IPS-20b (cell line): ENCODE measurements around the gene POLR1G.
"Not testable (repeated sequence)": the region's sequence is repeated elsewhere in the genome, so short reads cannot be mapped to it uniquely, and the experiment has no call there.

ENCODE experiments used
- H3K27ac ChIP-seq: one replicate; pipeline ENCODE4 v1.5.1; 2013; ENCODE audit warnings: low read length
- H3K27me3 ChIP-seq: 2 replicates; pipeline ENCODE4 v1.6.1; 2013; ENCODE audit warnings: mild to moderate bottlenecking, low read length, inconsistent platforms; ENCODE audit not compliant: insufficient read depth
- H3K36me3 ChIP-seq: 2 replicates; pipeline ENCODE4 v1.6.1; 2013; ENCODE audit warnings: low read depth, mild to moderate bottlenecking, inconsistent platforms, low read length, moderate library complexity; ENCODE audit not compliant: insufficient read depth
- H3K4me1 ChIP-seq: 2 replicates; pipeline ENCODE4 v1.6.1; 2013; ENCODE audit warnings: mild to moderate bottlenecking, control low read depth, inconsistent platforms, low read length, moderate library complexity; ENCODE audit not compliant: insufficient read depth
- H3K4me3 ChIP-seq: 2 replicates; pipeline ENCODE4 v1.5.1; 2013; ENCODE audit warnings: mild to moderate bottlenecking, low read length, inconsistent platforms
- H3K9ac ChIP-seq: 2 replicates; pipeline ENCODE4 v1.6.1; 2013; ENCODE audit warnings: low read depth, mild to moderate bottlenecking, inconsistent platforms, low read length, moderate library complexity
- H3K9me3 ChIP-seq: 2 replicates; pipeline ENCODE4 v1.6.1; 2013; ENCODE audit warnings: mild to moderate bottlenecking, low read depth, low read length, inconsistent platforms; ENCODE audit not compliant: insufficient read depth

POLR1G gene

GRCh38 chr19:45410330-45410729, 3.9 kb downstream of the POLR1G start:
- not testable (repeated sequence) for H3K27me3 ChIP-seq, H3K27ac ChIP-seq, H3K4me3 ChIP-seq, H3K9me3 ChIP-seq, H3K9ac ChIP-seq, H3K4me1 ChIP-seq
- peaks cover 47% of the 10 kb centered on the region for H3K36me3 ChIP-seq

GRCh38 chr19:45413497-45413896, 7.1 kb downstream of the POLR1G start:
- Histone ChIP-seq H3K27me3 (no peaks in the 10 kb centered on the region), H3K9ac (no peak overlapping the region), H3K4me1 (no peaks in the 10 kb centered on the region), H3K9me3 (no peaks in the 10 kb centered on the region), H3K36me3 (peaks cover 57% of the 10 kb centered on the region), H3K27ac (no peak overlapping the region), H3K4me3 (no peak overlapping the region)

- Histone ChIP-seq H3K9ac (no peak overlapping the region), H3K27me3 (no peaks in the 10 kb centered on the region), H3K36me3 (peaks cover 50% of the 10 kb centered on the region), H3K4me3 (no peak overlapping the region), H3K9me3 (no peaks in the 10 kb centered on the region), H3K4me1 (no peaks in the 10 kb centered on the region), H3K27ac (no peak overlapping the region)
These were observed 8.0 kb downstream of the POLR1G start for GRCh38 chr19:45414468-45414867.

- Histone ChIP-seq H3K4me1 (no peaks in the 10 kb centered on the region), H3K27me3 (no peaks in the 10 kb centered on the region), H3K9ac (no peak overlapping the region), H3K9me3 (no peaks in the 10 kb centered on the region), H3K4me3 (no peak overlapping the region), H3K36me3 (peaks cover 45% of the 10 kb centered on the region), H3K27ac (no peak overlapping the region)
These were observed 10.7 kb downstream of the POLR1G start for GRCh38 chr19:45417151-45417550.

- Histone ChIP-seq H3K9me3 (no peaks in the 10 kb centered on the region), H3K4me3 (no peak overlapping the region), H3K27ac (no peak overlapping the region), H3K36me3 (peaks cover 31% of the 10 kb centered on the region), H3K27me3 (no peaks in the 10 kb centered on the region), H3K9ac (no peak overlapping the region), H3K4me1 (no peaks in the 10 kb centered on the region)
These were observed 12.4 kb downstream of the POLR1G start for GRCh38 chr19:45418802-45419201.

GRCh38 chr19:45419396-45419795, 13.0 kb downstream of the POLR1G start:
- no peak overlapping the region for H3K4me3 ChIP-seq
- no peaks in the 10 kb centered on the region for H3K9me3 ChIP-seq
- no peaks in the 10 kb centered on the region for H3K27me3 ChIP-seq
- H3K27ac ChIP-seq: no peak overlapping the region
- peaks cover 26% of the 10 kb centered on the region for H3K36me3 ChIP-seq
- no peaks in the 10 kb centered on the region; the same call in 1 of the 2 replicates for H3K4me1 ChIP-seq
- no peak overlapping the region for H3K9ac ChIP-seq

- Histone ChIP-seq H3K27me3 (no peaks in the 10 kb centered on the region), H3K4me1 (no peaks in the 10 kb centered on the region; the same call in 1 of the 2 replicates), H3K4me3 (no peak overlapping the region), H3K36me3 (peaks cover 21% of the 10 kb centered on the region), H3K9me3 (no peaks in the 10 kb centered on the region), H3K9ac (no peak overlapping the region), H3K27ac (no peak overlapping the region)
These were observed 13.5 kb downstream of the POLR1G start for GRCh38 chr19:45419895-45420294.

- no peaks in the 10 kb centered on the region; the same call in 1 of the 2 replicates for H3K4me1 ChIP-seq
- no peak overlapping the region for H3K27ac ChIP-seq
- no peak overlapping the region for H3K9ac ChIP-seq
- H3K36me3 ChIP-seq: peaks cover 21% of the 10 kb centered on the region
- H3K27me3 ChIP-seq: no peaks in the 10 kb centered on the region
- no peak overlapping the region for H3K4me3 ChIP-seq
- H3K9me3 ChIP-seq: no peaks in the 10 kb centered on the region
These were observed 13.9 kb downstream of the POLR1G start for GRCh38 chr19:45420356-45420755.

- Histone ChIP-seq H3K27me3 (no peaks in the 10 kb centered on the region), H3K9ac (no peak overlapping the region), H3K36me3 (peaks cover 18% of the 10 kb centered on the region), H3K9me3 (no peaks in the 10 kb centered on the region), H3K4me3 (no peak overlapping the region), H3K4me1 (no peaks in the 10 kb centered on the region; the same call in 1 of the 2 replicates), H3K27ac (no peak overlapping the region)
These were observed 14.4 kb downstream of the POLR1G start for GRCh38 chr19:45420871-45421270.

- H3K9me3 ChIP-seq: no peaks in the 10 kb centered on the region
- H3K4me1 ChIP-seq: no peaks in the 10 kb centered on the region; the same call in 1 of the 2 replicates
- no peaks in the 10 kb centered on the region for H3K27me3 ChIP-seq
- no peak overlapping the region for H3K9ac ChIP-seq
- H3K36me3 ChIP-seq: peaks cover 18% of the 10 kb centered on the region
- no peak overlapping the region for H3K27ac ChIP-seq
- no peak overlapping the region for H3K4me3 ChIP-seq
These were observed 15.6 kb downstream of the POLR1G start for GRCh38 chr19:45421947-45422498.

GRCh38 chr19:45423033-45423588, 16.7 kb downstream of the POLR1G start:
- Histone ChIP-seq H3K27me3 (peaks cover under 1% of the 10 kb centered on the region; the same call in 1 of the 2 replicates), H3K27ac (no peak overlapping the region), H3K9me3 (no peaks in the 10 kb centered on the region), H3K4me1 (no peaks in the 10 kb centered on the region; the same call in 1 of the 2 replicates), H3K36me3 (peaks cover 7% of the 10 kb centered on the region; the same call in 1 of the 2 replicates), H3K9ac (peak overlapping the region; percentile 78; the same call in 1 of the 2 replicates), H3K4me3 (peak overlapping the region; percentile 85)

- peak within 1 kb of the TSS; percentile 89 for H3K9ac ChIP-seq
- H3K4me1 ChIP-seq: no peaks in the 10 kb centered on the region; the same call in 1 of the 2 replicates
- peak within 1 kb of the TSS; percentile 70 for H3K27ac ChIP-seq
- peaks cover 6% of the 10 kb centered on the region; the same call in 1 of the 2 replicates for H3K36me3 ChIP-seq
- no peaks in the 10 kb centered on the region for H3K9me3 ChIP-seq
- H3K27me3 ChIP-seq: peaks cover 5% of the 10 kb centered on the region; the same call in 1 of the 2 replicates
- H3K4me3 ChIP-seq: peak within 1 kb of the TSS; percentile 85
These were observed 17.2 kb downstream of the POLR1G start, which contains the start of gene ERCC1 for GRCh38 chr19:45423589-45424190. Gene ERCC1 (minus strand): TSS chr19:45423917. CDS start chr19:45423374, 543 bp downstream.
